HG03571 (cell line): Measurements from ENCODE around the gene HAUS7.

ENCODE experiments used
- ATAC-seq: cut with Tn5 transposase; IDR thresholded peaks from one replicate; pipeline ENCODE4 v1.9.1; 2021; ENCODE audit not compliant: unreplicated experiment

HAUS7 gene

GRCh38 chrX:153457136-153457825 lies 13.1 kb downstream of the HAUS7 start:
- no peak for ATAC-seq

- no peak for ATAC-seq
These were observed 13.7 kb downstream of the HAUS7 start for GRCh38 chrX:153456704-153457103.

GRCh38 chrX:153456161-153456560 lies 14.2 kb downstream of the HAUS7 start:
- no peak for ATAC-seq

GRCh38 chrX:153455571-153455970 lies 14.8 kb downstream of the HAUS7 start:
- no peak for ATAC-seq

GRCh38 chrX:153454901-153455550 lies 15.3 kb downstream of the HAUS7 start:
- ATAC-seq = no peak

GRCh38 chrX:153450949-153451277 lies 19.5 kb downstream of the HAUS7 start:
- ATAC-seq = no peak

GRCh38 chrX:153450114-153450948 lies 20.0 kb downstream of the HAUS7 start:
- ATAC-seq = no peak

- ATAC-seq = no peak
These were observed 20.8 kb downstream of the HAUS7 start for GRCh38 chrX:153449368-153450113.

GRCh38 chrX:153448556-153449367 lies 21.6 kb downstream of the HAUS7 start:
- ATAC-seq = no peak

- ATAC-seq = no peak
These were observed 22.8 kb downstream of the HAUS7 start for GRCh38 chrX:153447581-153447960.

GRCh38 chrX:153446950-153447580 lies 23.3 kb downstream of the HAUS7 start:
- no peak for ATAC-seq

- no peak for ATAC-seq
These were observed 23.8 kb downstream of the HAUS7 start for GRCh38 chrX:153446636-153446936.

GRCh38 chrX:153445856-153446635 lies 24.3 kb downstream of the HAUS7 start, which contains the start of gene TREX2:
Gene TREX2, minus strand, starts transcription at chrX:153446056. Its CDS starts 626 bp downstream, at chrX:153445430.
- ATAC-seq = no peak

- ATAC-seq = no peak
These were observed 25.1 kb downstream of the HAUS7 start for GRCh38 chrX:153445106-153445855.

GRCh38 chrX:153444333-153445011 lies 25.9 kb downstream of the HAUS7 start:
- ATAC-seq = no peak

- ATAC-seq = no peak
These were observed 26.7 kb downstream of the HAUS7 start for GRCh38 chrX:153443476-153444332.

GRCh38 chrX:153442463-153442862 lies 27.9 kb downstream of the HAUS7 start:
- no peak for ATAC-seq
